HG03439 (cell line): ENCODE data around the gene TCOF1.

Experiments
- ATAC-seq: cut with Tn5 transposase; IDR thresholded peaks from one replicate; pipeline ENCODE4 v1.9.1; 2021; ENCODE audit warnings: mild to moderate bottlenecking, moderate library complexity; ENCODE audit not compliant: unreplicated experiment

The TCOF1 gene

DNA sequence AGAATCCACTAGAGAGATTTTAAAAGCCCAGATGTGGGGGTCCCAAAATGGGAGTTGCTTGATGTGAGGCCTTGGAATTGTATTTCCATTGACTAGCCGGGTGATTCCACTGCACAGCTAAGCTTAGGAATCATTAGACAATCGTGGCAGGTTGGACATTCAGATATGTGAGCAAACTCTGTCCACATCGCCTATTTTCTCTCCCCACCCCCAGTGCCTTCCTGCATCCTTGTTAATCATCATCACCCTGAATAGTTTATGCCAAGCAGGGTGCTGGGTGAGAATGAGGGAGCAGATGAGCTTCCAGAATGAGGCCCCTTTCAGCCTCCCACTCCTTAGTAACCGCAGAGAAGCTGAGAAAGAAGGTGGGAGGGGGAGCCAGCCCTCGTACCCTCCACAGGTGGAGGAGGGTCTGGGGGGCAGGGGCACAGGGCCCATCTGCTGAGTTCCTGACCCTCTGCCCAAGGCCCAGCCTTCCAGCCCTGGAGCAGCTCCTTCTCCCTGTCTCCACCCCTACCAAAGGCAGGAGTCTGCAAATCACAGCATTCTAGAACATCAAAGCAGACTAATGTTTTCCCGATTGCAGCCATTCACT is 7.7 kb upstream of the TCOF1 start:
- ATAC-seq, result no peak

GRCh38 chr5:150350524-150351344 is 6.8 kb upstream of the TCOF1 start:
- peak; percentile 85 for ATAC-seq

- no peak for ATAC-seq
These were observed 5.1 kb upstream of the TCOF1 start for GRCh38 chr5:150352244-150353031.

DNA sequence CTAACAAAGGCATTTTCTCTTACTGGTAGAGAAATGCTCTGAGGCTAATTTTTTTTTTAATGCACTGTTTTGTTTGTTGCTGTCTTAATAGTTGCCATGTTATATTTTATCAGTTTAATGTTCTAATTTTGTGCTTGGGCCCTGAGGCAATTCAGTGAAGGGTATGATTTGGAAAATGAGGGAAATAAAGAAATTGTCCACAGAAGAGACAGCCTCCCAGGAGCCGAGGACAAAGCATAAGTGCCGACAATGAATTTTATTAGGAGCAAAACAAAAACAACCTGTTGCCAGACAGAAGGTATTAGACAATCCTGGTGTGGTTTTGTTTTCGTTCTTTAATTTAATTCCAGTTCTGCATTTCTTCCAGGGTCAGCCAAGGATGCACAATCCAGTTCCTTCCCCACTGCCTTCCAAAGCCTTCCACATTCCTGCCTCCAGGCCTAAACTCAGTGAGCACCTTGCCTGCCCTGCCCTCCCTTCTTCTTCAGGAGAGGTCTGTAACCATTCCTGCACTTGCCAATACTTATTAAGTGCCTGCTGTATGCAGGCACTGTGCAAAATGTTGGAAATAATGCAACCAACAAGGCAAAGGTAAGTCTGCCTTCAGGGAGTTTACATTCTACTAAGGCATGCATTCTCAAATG is 4.3 kb upstream of the TCOF1 start:
- ATAC-seq, result no peak

DNA sequence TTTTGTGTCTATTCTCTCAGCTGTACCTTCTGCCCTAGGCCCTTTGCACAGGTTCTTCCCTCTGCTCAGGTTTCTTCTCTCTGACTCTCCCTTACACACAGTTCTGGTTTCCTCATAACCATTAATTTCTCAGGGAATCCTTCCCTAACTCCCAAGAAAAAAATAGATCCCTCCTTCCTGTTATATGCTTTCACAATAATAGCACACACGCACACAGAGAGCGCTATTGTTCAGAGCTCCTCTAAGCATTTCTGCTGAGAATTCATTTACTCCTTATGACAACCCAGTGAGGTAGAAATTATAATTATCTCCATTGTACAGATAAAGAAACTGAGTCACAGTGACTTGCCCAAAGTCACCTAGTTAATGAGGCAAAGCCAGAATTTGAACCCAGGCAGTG is 1.7 kb upstream of the TCOF1 start:
- no peak for ATAC-seq

DNA sequence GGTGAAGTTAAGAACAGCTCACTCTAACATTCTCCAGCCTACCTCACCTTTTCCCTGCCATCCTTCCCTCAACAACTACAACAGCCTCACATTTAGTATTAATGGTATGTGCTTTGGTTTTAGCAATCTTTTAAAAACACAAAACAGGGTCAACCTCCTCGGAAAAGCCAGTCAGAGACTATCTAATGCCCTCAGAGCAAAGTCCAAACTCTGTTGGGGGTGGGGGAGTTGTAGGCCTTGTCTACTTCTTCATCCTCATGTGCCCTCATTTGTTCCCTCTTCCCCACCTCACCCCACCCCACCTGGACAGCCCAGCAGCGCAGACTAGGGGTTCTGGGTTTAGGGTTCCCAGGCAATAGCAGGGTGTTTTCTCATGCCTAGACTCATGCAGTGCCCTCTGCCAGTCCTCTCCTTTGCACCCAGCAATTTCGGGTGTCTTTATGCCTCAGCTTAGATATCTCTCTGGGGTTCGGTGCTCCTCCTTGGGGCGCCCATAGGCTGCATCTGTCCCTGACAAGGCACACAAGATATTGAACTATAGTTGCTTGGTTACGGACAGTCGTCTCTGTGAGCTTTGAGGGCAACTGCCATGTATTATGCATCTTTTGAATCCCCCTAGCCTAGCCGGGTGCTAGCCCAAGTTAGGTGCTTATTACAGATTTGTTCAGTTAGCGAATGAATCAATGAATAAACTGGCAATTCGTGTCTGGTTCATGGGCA is 762 bp upstream of the TCOF1 start:
- ATAC-seq, result no peak

- ATAC-seq, result no peak
These were observed 981 bp downstream of the TCOF1 start for GRCh38 chr5:150358261-150359095.

DNA sequence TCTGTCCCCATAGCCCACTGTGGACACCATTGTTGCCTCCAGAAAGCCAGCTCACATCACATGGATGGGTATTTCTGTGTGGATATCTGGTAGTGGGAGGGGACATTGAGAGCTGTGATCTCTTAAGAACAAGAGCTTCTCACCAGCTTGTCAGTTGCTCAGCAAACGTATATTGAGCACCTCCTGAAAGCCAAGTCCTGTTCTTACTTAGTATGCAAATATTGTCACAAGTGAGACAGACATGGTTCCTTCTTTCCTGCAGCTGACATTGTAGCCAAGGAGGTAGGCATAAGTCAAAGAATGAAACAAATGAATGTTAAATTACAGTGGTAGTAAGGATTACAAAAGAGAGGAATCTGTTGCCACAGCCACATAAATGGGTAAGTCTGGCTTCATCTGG is 3.8 kb downstream of the TCOF1 start:
- ATAC-seq, result peak; percentile 35

DNA sequence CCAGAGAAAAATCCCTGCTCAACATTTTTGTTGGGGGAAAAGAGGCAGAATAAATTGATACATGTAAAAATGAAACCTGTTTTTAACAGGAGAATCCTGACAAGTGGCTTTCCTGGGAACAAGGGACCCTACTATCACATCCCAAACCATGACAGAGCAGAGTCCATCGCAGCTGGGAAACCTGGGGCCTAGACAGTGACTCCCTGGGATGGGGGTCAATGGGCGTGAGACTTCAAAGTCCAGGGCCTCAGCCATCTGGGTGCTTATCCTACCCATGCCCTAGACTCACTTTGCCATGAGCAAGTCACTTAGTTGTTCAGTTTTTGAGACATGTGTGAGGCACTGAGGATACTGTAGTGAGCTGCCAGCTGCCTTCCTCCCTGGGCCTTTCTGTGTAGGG is 5.7 kb downstream of the TCOF1 start:
- no peak for ATAC-seq

GRCh38 chr5:150364004-150364403 is 6.5 kb downstream of the TCOF1 start:
- no peak for ATAC-seq

DNA sequence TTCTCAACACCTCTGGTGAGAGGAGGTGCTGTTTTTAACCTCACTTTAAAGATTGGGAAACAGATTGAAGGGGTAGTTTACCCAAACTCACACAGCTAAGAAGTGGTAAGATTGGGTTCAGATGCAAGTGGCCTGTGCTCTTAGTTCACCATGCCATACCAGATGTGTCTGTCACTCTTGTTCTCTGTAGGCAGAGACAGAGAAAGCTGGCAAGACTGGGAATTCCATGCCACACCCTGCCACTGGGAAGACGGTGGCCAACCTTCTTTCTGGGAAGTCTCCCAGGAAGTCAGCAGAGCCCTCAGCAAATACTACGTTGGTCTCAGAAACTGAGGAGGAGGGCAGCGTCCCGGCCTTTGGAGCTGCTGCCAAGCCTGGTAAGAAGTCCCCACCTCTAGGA is 11.0 kb downstream of the TCOF1 start:
- ATAC-seq, result no peak

DNA sequence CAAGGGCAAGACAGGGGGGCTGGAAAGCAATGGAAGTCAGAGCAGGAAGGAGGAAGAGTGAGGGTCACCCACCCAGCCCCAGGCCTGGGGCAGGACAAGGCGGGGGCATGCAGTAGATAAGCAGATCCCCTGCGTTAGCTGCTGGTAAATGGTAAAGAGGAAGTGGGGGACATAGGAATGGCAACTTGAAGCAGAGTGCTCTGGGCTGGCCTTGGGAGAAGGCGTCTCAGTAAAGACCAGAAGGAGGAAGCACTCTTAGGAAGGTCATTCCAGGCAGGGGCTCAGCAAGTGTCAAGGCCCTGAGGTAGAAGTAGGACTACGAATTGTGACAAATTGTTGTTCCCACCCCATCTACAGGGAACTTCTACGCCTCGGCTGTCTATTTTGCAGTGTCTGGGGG is 15.1 kb downstream of the TCOF1 start:
- no peak for ATAC-seq

DNA sequence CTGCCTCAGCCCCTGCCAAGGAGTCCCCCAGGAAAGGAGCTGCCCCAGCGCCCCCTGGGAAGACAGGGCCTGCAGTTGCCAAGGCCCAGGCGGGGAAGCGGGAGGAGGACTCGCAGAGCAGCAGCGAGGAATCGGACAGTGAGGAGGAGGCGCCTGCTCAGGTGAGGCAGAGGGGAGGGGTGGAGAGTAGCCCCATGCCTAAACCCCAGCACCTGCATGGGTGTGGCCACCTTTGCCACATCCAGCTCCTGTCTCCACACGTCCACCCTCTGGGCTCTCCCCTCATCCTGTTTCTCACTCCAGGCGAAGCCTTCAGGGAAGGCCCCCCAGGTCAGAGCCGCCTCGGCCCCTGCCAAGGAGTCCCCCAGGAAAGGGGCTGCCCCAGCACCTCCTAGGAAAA is 17.2 kb downstream of the TCOF1 start:
- no peak for ATAC-seq

DNA sequence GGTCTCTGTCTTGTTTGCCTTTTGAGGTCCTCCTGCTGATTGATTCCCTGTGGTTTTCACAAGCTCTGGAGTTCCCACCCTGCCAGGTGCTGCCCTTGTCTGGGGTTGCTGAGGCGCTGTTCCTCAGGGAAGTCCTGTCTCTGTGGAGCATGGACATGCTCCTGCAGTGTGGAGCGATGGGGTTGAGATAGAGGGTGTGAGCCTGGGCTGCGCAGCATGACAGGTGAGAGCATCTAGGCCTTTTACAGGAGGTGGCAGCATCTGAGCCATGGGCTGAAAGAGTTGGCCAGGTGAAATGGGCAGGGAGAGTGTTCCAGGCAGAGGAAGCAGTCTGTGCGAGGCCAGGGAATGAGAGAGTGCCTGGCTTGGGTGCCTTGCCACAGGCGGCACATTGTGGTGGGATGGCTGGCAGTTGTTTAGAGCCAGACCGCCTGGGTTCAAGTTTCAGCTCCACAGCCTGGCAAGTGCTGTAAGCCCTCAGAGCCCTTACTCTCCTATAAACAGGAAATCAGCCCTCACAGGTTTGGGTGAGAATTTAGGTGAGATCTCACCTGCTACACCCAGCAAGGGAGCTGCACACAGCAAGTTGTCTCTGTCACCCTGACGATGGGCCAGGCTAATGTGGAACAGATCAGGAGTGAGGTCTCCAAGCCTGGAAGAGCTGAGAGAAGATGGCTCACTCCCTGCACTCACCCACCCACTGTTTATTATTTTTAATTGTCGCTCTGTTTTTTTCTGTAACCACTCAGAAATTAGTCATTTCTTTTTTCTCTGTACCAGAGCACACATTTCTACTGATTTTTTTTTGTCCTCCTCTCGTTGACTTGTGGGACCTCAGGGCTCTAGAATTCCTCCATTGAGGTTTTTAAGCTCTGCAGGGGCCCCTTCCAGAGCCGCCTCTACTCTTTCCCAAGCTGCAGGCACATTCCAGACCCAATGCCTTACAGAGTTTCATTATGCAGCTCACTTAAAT is 19.6 kb downstream of the TCOF1 start:
- no peak for ATAC-seq

GRCh38 chr5:150377964-150378694 is 20.6 kb downstream of the TCOF1 start:
- ATAC-seq, result no peak

DNA sequence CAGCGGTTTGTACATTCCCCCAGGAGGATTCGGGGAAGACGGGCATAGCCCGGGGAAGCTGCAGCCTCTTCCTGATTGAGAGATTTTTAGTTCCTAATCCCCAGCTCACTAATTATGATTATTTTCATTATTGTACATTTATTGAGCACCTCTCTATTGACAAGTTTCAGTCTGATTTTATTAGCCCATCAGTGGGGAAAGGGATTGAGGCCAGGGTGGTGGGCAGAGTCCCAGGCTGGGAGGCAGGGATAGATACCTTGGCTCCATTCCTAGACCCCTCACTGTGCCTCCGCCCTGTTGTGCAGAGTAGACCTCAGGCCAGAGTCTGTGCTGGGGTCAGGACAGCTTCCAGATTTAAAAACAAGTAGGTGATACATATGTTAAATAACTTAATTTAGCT is 27.2 kb downstream of the TCOF1 start:
- ATAC-seq, result no peak

DNA sequence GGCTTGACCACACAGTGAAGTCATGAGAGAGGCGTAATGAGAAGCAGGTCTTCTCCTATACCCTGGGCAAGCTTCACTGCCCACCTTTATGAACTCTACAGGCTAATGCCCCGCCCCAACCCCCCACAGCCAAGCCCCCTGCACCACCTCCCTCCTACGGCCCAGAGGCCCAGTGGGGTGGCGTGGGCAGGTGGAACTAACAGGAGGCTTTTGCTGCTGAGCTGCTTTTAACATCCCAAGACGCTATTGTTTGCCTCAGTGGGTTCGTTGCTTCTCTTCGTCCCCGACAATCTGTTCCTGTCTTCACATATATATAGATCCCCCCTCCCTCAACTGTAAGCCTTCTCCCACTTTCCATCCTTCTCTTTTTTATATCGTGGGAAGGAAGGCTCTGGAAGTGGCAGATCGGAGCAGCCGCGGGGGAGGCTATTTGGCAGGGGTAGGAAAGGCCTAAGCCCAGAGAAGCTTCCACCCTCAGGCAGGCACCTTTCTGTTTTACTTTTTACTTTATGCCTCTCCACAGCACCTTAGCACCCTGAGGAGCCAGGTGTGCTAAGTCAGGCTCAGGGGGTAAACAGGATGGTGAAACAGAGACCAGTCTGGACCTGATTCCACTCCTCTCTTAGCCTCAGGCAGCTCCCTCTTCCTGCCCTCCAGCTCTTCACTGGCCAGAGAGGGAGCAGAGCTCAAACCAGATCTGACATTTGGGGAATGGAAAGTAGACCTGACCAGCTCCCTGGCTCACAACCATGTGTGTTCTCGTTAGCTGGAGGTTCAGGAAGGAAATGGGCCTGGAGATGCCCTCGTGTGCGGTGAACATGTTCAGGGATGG is 28.7 kb downstream of the TCOF1 start:
- ATAC-seq, result no peak
